Spleen (tissue), 11 donors: ENCODE measurements around the gene GALNT3. TPM values are rescaled to one million over a fixed set of nuclear protein-coding genes. Genes with fewer than 3 reads are reported as not detected.
A peak's percentile ranks its signal among the peaks of the same experiment; 100 is the strongest.

Experiments
- DNase-seq: peaks from one replicate; pipeline ENCODE4 v3.0.0-alpha.2; 2020
- H3K27ac ChIP-seq, 8 donors: fragments of 200-600 bp; sonication (generic) in 7 of 8; 1 replicate in 4 of 8; 2 replicates in 4 of 8; pipeline versions ENCODE4 v1.5.0 to v1.8.0; 2016 to 2021; ENCODE audit warnings: inconsistent platforms in 4 of 8, mild to moderate bottlenecking in 4 of 8, moderate library complexity in 1 of 8
- H3K27me3 ChIP-seq, 7 donors: fragments of 200-600 bp; sonication (generic) in 6 of 7; replicated peaks in 1 of 7; 1 replicate in 4 of 7; 2 replicates in 3 of 7; pipeline versions ENCODE4 v1.5.0 to v1.8.0; 2016 to 2021; ENCODE audit warnings: inconsistent platforms in 3 of 7, mild to moderate bottlenecking in 1 of 7
- H3K36me3 ChIP-seq, 6 donors: fragments of 200-600 bp; sonication (generic) in 5 of 6; 1 replicate in 4 of 6; 2 replicates in 2 of 6; pipeline versions ENCODE4 v1.5.0 to v1.8.0; 2016 to 2021; ENCODE audit warnings: inconsistent platforms in 2 of 6
- H3K4me1 ChIP-seq, 6 donors: fragments of 200-600 bp; sonication (generic) in 5 of 6; 1 replicate in 3 of 6; 2 replicates in 3 of 6; pipeline versions ENCODE4 v1.5.0 to v1.8.0; 2016 to 2021; ENCODE audit warnings: inconsistent platforms in 3 of 6
- H3K4me3 ChIP-seq, 8 donors: fragments of 200-600 bp; sonication (generic) in 7 of 8; 1 replicate in 4 of 8; 2 replicates in 4 of 8; pipeline versions ENCODE4 v1.5.0 to v1.8.0; 2016 to 2021; ENCODE audit warnings: inconsistent platforms in 4 of 8, mild to moderate bottlenecking in 4 of 8, moderate library complexity in 2 of 8
- H3K9me3 ChIP-seq, 8 donors: fragments of 200-600 bp; sonication (generic) in 7 of 8; 1 replicate in 4 of 8; 2 replicates in 4 of 8; pipeline versions ENCODE4 v1.5.0 to v1.8.0; 2016 to 2021; ENCODE audit warnings: inconsistent platforms in 4 of 8
- CTCF ChIP-seq, 11 experiments: fragments of 200-600 bp in 7 of 11; fragments of 450-650 bp in 4 of 11; sonication (generic) in 4 of 11; IDR thresholded peaks in 8 of 11; conservative IDR thresholded peaks in 3 of 11; 1 replicate in 7 of 11; 2 replicates in 4 of 11; pipeline versions ENCODE4 v1.4.0 to v1.8.0; 2016 to 2021; ENCODE audit warnings: antibody characterized with exemption in 11 of 11, inconsistent platforms in 4 of 11, mild to moderate bottlenecking in 1 of 11
- POLR2A ChIP-seq, 3 donors: fragments of 450-650 bp; IDR thresholded peaks; one replicate each; pipeline ENCODE4 v1.5.1; 2017; ENCODE audit warnings: antibody characterized with exemption in 3 of 3, mild to moderate bottlenecking in 1 of 3
- POLR2AphosphoS5 ChIP-seq, 3 donors: sonication (generic); formaldehyde crosslinking; IDR thresholded peaks; one replicate each; pipeline ENCODE4 v1.5.1; 2017; ENCODE audit warnings: antibody characterized with exemption in 3 of 3
- WGBS, 5 donors: extraction: QIAGEN DNeasy Blood & Tissue Kit in 3 of 5; methylation state at CpG; one replicate each; pipeline versions ENCODE4 v1.1.5 to v1.1.7; 2013 to 2018; 5-methylcytosine and 5-hydroxymethylcytosine counted together
- intact Hi-C: fragments of 100-400 bp; cut with DNase I; formaldehyde crosslinking; loops from one replicate; pipeline ENCODE4 v1.15.0; 2023; ENCODE audit warnings: low total_unique reads
- polyA plus RNA-seq, 3 donors: library from polyadenylated mRNA; stranded (reverse); fragments of 200-250 nt; gene quantifications; one replicate each; pipeline ENCODE4 v1.2.1, GENCODE V29; 2013
- total RNA-seq, 7 donors: library from RNA; depleted of rRNA in 3 of 7; stranded (reverse); fragments of >200 nt in 3 of 7; fragmentation: NEBNext Ultra II Directional in 4 of 7; extraction: Animal tissue kit (Norgen Biotek cat#: 25700) in 4 of 7; gene quantifications; one replicate each; pipeline versions ENCODE4 v1.1.0 to v1.2.1, GENCODE V29; 2016 to 2021
- donor health status: healthy with polysubstance abuse.
- donor health status: DM: no; HTN: no; CAD: no; lungs with moderate emphysema.
- donor health status: DM: no; HTN: no; CAD: no.
- donor health status: Bipolar disorder and iron deficiency.
- donor health status: healthy.
- donor health status: DM: no; HTN: no; CAD: no.
- donor health status: DM: yes; HTN: yes; CAD: no.

GALNT3 gene
- total and polyA plus RNA-seq, 10 donors = 5.6 to 58.1 (median 31.2) TPM

DNA sequence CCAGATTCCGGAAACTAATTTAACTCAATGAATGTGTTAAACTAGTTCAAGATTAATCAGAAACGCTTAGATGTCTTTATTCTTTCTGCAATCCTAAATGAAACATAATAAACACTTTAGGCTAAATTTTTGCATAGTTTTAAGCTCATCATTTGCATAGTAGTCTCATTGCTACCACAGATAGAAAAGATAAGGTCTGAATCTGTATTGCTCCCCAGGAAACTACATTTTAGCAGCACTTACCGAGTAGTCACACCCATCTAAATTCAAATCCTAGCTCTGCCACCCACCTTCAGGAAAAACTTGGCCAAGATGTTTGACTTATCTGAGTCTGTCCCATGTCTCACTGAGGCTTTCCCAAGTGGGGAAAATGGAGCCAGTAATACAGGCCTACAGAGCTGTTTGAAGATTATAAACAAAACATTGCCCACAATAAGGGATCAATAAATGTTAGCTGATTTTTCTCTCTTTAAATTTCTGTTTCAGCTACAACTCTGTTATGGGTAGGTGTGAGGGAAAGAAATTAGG lies 87.0 kb downstream of the GALNT3 start:
- TF ChIP-seq POLR2AphosphoS5 (IDR thresholded peaks at IDR 0.05) (no peak), CTCF (IDR thresholded peaks at IDR 0.05 in 8 of 11, conservative IDR thresholded peaks at IDR 0.05 in 3 of 11) (no peak)

GRCh38 chr2:165701147-165701546 lies 92.9 kb downstream of the GALNT3 start:
- 74 to 82% (median 81%) methylated on average over 6 of the region's 6 CpGs for WGBS, 5 donors
- Histone ChIP-seq H3K9me3 (no peaks in the 10 kb centered on the region), H3K27me3 (no peaks in the 10 kb centered on the region), H3K4me3 (no peak overlapping the region), H3K4me1 (peaks cover 0 to 5% (median 0%) of the 10 kb centered on the region in 6 donors), H3K27ac (peak overlapping the region in 1 of 8 donors; percentile 48), H3K36me3 (no peaks in the 10 kb centered on the region)
- no peak for TF ChIP-seq CTCF (IDR thresholded peaks at IDR 0.05 in 8 of 11, conservative IDR thresholded peaks at IDR 0.05 in 3 of 11)
- TF ChIP-seq POLR2AphosphoS5 (IDR thresholded peaks at IDR 0.05) = no peak
- no peak for TF ChIP-seq POLR2A (IDR thresholded peaks at IDR 0.05)
- intact Hi-C loops = no loop called here
- no peak for DNase-seq

More for the DNA sequence above, 87.0 kb downstream of the GALNT3 start:
- no peak for DNase-seq
- Histone ChIP-seq H3K27ac (no peak overlapping the region), H3K36me3 (no peaks in the 10 kb centered on the region), H3K4me1 (no peaks in the 10 kb centered on the region), H3K9me3 (peaks cover 0 to 12% (median 0%) of the 10 kb centered on the region in 8 donors), H3K27me3 (no peaks in the 10 kb centered on the region), H3K4me3 (no peak overlapping the region)
- intact Hi-C loops = no loop called here
- WGBS, 5 donors = 85 to 93% (median 89%) methylated on average over 3 of the region's 3 CpGs

- Histone ChIP-seq H3K4me3 (no peak overlapping the region), H3K27me3 (no peaks in the 10 kb centered on the region), H3K4me1 (peaks cover 0 to 5% (median 0%) of the 10 kb centered on the region in 6 donors), H3K27ac (peak overlapping the region in 6 of 8 donors; percentile 4 to 59 (median 45)), H3K36me3 (no peaks in the 10 kb centered on the region), H3K9me3 (no peaks in the 10 kb centered on the region)
- intact Hi-C loops = no loop called here
- no peak for DNase-seq
- no peak for TF ChIP-seq POLR2A (IDR thresholded peaks at IDR 0.05)
- no peak for TF ChIP-seq POLR2AphosphoS5 (IDR thresholded peaks at IDR 0.05)
- no peak for TF ChIP-seq CTCF (IDR thresholded peaks at IDR 0.05 in 8 of 11, conservative IDR thresholded peaks at IDR 0.05 in 3 of 11)
- 77 to 88% (median 79%) methylated on average over 5 of the region's 5 CpGs for WGBS, 5 donors
Measured at GRCh38 chr2:165700531-165700930, 93.5 kb downstream of the GALNT3 start.

DNA sequence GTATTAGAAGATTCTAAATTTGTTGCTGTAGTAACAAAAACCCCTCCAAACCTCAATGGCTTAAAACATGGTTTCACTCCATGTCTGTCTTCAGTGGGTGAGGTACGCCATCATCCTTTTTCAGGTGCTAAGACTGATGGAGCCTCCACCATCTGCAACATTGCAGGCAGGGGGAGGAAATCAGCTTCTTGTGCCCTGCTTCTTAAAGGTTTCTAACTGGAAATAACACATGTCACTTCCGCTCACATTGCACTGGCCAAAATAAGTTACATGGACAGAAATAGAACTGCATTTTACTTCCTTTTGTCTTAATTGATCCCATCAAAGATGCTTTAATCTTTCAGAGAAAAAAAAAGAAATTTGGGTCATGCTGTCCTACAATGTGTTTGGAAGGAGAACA lies 94.1 kb downstream of the GALNT3 start:
- DNase-seq = no peak
- Histone ChIP-seq H3K4me1 (peaks cover 0 to 5% (median 0%) of the 10 kb centered on the region in 6 donors), H3K4me3 (no peak overlapping the region), H3K27ac (peak overlapping the region in 3 of 8 donors; percentile 4 to 48 (median 6)), H3K9me3 (no peaks in the 10 kb centered on the region), H3K27me3 (no peaks in the 10 kb centered on the region), H3K36me3 (no peaks in the 10 kb centered on the region)
- WGBS, 5 donors = 65 to 80% (median 78%) methylated on average over 2 of the region's 2 CpGs
- TF ChIP-seq POLR2A (IDR thresholded peaks at IDR 0.05) = no peak
- TF ChIP-seq CTCF (IDR thresholded peaks at IDR 0.05 in 8 of 11, conservative IDR thresholded peaks at IDR 0.05 in 3 of 11) = no peak
- no peak for TF ChIP-seq POLR2AphosphoS5 (IDR thresholded peaks at IDR 0.05)
- intact Hi-C loops = loop anchor here (10.0 kb wide), 1 partner anchor 295 kb away; no protein-coding TSS in a partner anchor
